Measurements from ENCODE around the gene TMPRSS6. TPM values are rescaled to one million over a fixed set of nuclear protein-coding genes. Genes with fewer than 3 reads are reported as not detected.

Gene TMPRSS6
- total and polyA plus RNA-seq, 9 donors = 0.04 to 2.4 (median 0.33) TPM; not detected in 6

- no peak for TF ChIP-seq EP300 (IDR thresholded peaks at IDR 0.05)
- DNase-seq = no peak
- Histone ChIP-seq H3K9me3 (no peaks in the 10 kb centered on the region), H3K4me1 (ENCODE audit: insufficient read depth) (peaks cover 8% of the 10 kb centered on the region), H3K27me3 (no peaks in the 10 kb centered on the region), H3K4me3 (no peak overlapping the region), H3K36me3 (no peaks in the 10 kb centered on the region), H3K27ac (no peak overlapping the region)
- intact Hi-C loops (cut with DNase I) = loop anchor here in 1 of 4 donors (10.0 kb wide), 1 partner anchor 283 kb away; the partner anchor contains the start of gene IFT27
- WGBS, 3 donors = 84 to 87% (median 87%) methylated on average over 11 to 12 of the region's 12 CpGs
Observed at GRCh38 chr22:37057796-37058510, 51.6 kb downstream of the TMPRSS6 start.

GRCh38 chr22:37057226-37057625 lies 52.3 kb downstream of the TMPRSS6 start:
- WGBS, 3 donors = 79 to 87% (median 85%) methylated on average over 9 of the region's 9 CpGs
- Histone ChIP-seq H3K36me3 (no peaks in the 10 kb centered on the region), H3K4me1 (ENCODE audit: insufficient read depth) (peaks cover 10% of the 10 kb centered on the region), H3K27ac (no peak overlapping the region), H3K9me3 (no peaks in the 10 kb centered on the region), H3K27me3 (no peaks in the 10 kb centered on the region), H3K4me3 (no peak overlapping the region)
- no peak for DNase-seq
- TF ChIP-seq EP300 (IDR thresholded peaks at IDR 0.05) (no peak), POLR2A (IDR thresholded peaks at IDR 0.05) (no peak), CTCF (IDR thresholded peaks at IDR 0.05) (no peak)
- intact Hi-C loops (cut with DNase I) = loop anchor here in 1 of 4 donors (10.0 kb wide), 1 partner anchor 282 kb away; the partner anchor contains the start of gene IFT27

GRCh38 chr22:37056246-37056645 lies 53.3 kb downstream of the TMPRSS6 start:
- H3K9me3 ChIP-seq = no peaks in the 10 kb centered on the region
- no peak overlapping the region for H3K4me3 ChIP-seq
- no peaks in the 10 kb centered on the region for H3K36me3 ChIP-seq
- H3K4me1 ChIP-seq (ENCODE audit: insufficient read depth) = peaks cover 5% of the 10 kb centered on the region
- DNase-seq = no peak
- intact Hi-C loops (cut with DNase I) = loop anchor here in 1 of 4 donors (10.0 kb wide), 1 partner anchor 281 kb away; the partner anchor contains the start of gene IFT27
- no peaks in the 10 kb centered on the region for H3K27me3 ChIP-seq
- WGBS, 3 donors = 93 to 96% (median 95%) methylated on average over 13 of the region's 13 CpGs
- TF ChIP-seq EP300 (IDR thresholded peaks at IDR 0.05) = no peak
- no peak for TF ChIP-seq POLR2A (IDR thresholded peaks at IDR 0.05)
- no peak for TF ChIP-seq CTCF (IDR thresholded peaks at IDR 0.05)
- H3K27ac ChIP-seq = no peak overlapping the region

- TF ChIP-seq EP300 (IDR thresholded peaks at IDR 0.05) (no peak), POLR2A (IDR thresholded peaks at IDR 0.05) (no peak)
- no peak overlapping the region for H3K4me3 ChIP-seq
- no peak for DNase-seq
- 93 to 96% (median 93%) methylated on average over 20 of the region's 20 CpGs for WGBS, 3 donors
- no peaks in the 10 kb centered on the region for H3K9me3 ChIP-seq
- no peaks in the 10 kb centered on the region for H3K36me3 ChIP-seq
- H3K27ac ChIP-seq = no peak overlapping the region
- no peaks in the 10 kb centered on the region for H3K27me3 ChIP-seq
- intact Hi-C loops (cut with DNase I) = loop anchor here in 1 of 4 donors (10.0 kb wide), 1 partner anchor 280 kb away; the partner anchor contains the start of gene IFT27
- H3K4me1 ChIP-seq (ENCODE audit: insufficient read depth) = peaks cover 5% of the 10 kb centered on the region
Observed at GRCh38 chr22:37054600-37055365, 54.7 kb downstream of the TMPRSS6 start.

- no peak for DNase-seq
- intact Hi-C loops (cut with DNase I) = loop anchor here in 1 of 4 donors (10.0 kb wide), 1 partner anchor 279 kb away; the partner anchor contains the start of gene IFT27
- peaks cover 5% of the 10 kb centered on the region for H3K4me1 ChIP-seq (ENCODE audit: insufficient read depth)
- no peak overlapping the region for H3K4me3 ChIP-seq
- 87 to 93% (median 87%) methylated on average over 8 of the region's 8 CpGs for WGBS, 3 donors
- H3K27me3 ChIP-seq = no peaks in the 10 kb centered on the region
- H3K36me3 ChIP-seq = no peaks in the 10 kb centered on the region
- no peaks in the 10 kb centered on the region for H3K9me3 ChIP-seq
- no peak for TF ChIP-seq EP300 (IDR thresholded peaks at IDR 0.05)
- TF ChIP-seq POLR2A (IDR thresholded peaks at IDR 0.05) = no peak
- H3K27ac ChIP-seq = no peak overlapping the region
Observed at GRCh38 chr22:37054056-37054395, 55.5 kb downstream of the TMPRSS6 start.
